DMS153 treated with DMSO at 0.1 percent for 48 hours (cell line): ENCODE measurements around the gene ATG3.
"Not testable (repeated sequence)": the region's sequence is repeated elsewhere in the genome, so short reads cannot be mapped to it uniquely, and the experiment has no call there.

Experiments used
- DNase-seq: peaks from one replicate; lab custom pipeline; 2025; ENCODE audit not compliant: unreplicated experiment; lab: John Stamatoyannopoulos, UW

The ATG3 gene

GRCh38 chr3:112498914-112499711 lies 62.6 kb downstream of the ATG3 start, which contains the start of gene BTLA:
BTLA (minus strand) TSS chr3:112499472; CDS start chr3:112499358, 114 bp downstream.
- DNase-seq = no peak

- DNase-seq = no peak
Measured at GRCh38 chr3:112497897-112498548, 63.7 kb downstream of the ATG3 start.

- no peak for DNase-seq
Measured at GRCh38 chr3:112496366-112497067, 65.2 kb downstream of the ATG3 start.

- not testable (repeated sequence) for DNase-seq
Measured at GRCh38 chr3:112494448-112494767, 67.4 kb downstream of the ATG3 start.

GRCh38 chr3:112492124-112492523 lies 69.6 kb downstream of the ATG3 start:
- DNase-seq = no peak

- no peak for DNase-seq
Measured at GRCh38 chr3:112491373-112491772, 70.4 kb downstream of the ATG3 start.

- no peak for DNase-seq
Measured at GRCh38 chr3:112489674-112490479, 71.9 kb downstream of the ATG3 start.

- no peak for DNase-seq
Measured at GRCh38 chr3:112486811-112487505, 74.8 kb downstream of the ATG3 start.

GRCh38 chr3:112484352-112484751 lies 77.4 kb downstream of the ATG3 start:
- DNase-seq = no peak

- no peak for DNase-seq
Measured at GRCh38 chr3:112482675-112483074, 79.1 kb downstream of the ATG3 start.
